Effector CD8-positive, alpha-beta T cell (primary cell): ENCODE results near the gene CYP4B1.
"Not testable (repeated sequence)": the region's sequence is repeated elsewhere in the genome, so short reads cannot be mapped to it uniquely, and the experiment has no call there.

Experiments
- DNase-seq: peaks from one replicate; lab custom pipeline; 2025; lab: John Stamatoyannopoulos, UW

Gene CYP4B1

GRCh38 chr1:46816930-46817329 is 18.1 kb downstream of the CYP4B1 start:
- DNase-seq, result no peak

GRCh38 chr1:46817814-46818213 is 19.0 kb downstream of the CYP4B1 start:
- DNase-seq, result no peak

DNA sequence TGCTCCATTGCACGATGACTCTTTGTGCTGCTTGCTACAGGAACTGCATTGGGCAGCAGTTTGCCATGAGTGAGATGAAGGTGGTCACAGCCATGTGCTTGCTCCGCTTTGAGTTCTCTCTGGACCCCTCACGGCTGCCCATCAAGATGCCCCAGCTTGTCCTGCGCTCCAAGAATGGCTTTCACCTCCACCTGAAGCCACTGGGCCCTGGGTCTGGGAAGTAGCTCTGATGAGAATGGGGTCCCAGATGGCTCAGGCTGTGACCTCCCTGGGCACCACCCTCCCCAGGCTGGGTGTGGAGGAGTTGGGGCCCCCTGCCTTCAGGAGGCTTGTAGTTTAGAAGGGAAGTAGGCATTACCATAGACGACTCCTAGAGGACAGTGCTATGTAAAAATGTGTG is 19.7 kb downstream of the CYP4B1 start:
- no peak for DNase-seq

GRCh38 chr1:46819335-46819734 is 20.5 kb downstream of the CYP4B1 start:
- DNase-seq, result no peak

- DNase-seq, result no peak
These were observed 21.2 kb downstream of the CYP4B1 start for GRCh38 chr1:46820076-46820475.

DNA sequence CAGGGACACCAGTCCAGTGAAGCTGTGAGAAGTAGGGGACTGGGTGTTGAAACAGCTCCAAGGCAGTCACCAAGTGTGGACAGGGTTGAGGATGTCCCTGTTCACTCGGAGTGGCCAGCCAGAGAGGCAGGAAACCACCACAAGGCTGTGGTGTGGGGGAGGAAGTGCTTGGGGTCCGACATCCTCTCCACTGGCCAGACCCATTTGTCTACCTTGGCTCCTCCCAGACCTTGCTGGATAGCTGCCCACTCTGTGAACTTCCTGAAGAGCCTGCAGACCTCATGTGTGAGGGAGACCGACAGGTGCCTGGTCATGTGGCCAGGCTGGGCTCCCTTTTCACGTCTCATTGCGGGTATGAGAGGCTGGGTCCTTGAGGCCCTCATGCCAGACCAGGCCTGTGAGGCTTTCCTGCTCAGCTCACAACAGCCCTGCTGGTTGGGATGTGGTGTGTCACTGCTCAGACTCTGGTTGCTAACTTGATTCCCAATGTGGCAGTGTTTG is 21.8 kb downstream of the CYP4B1 start:
- DNase-seq, result no peak

DNA sequence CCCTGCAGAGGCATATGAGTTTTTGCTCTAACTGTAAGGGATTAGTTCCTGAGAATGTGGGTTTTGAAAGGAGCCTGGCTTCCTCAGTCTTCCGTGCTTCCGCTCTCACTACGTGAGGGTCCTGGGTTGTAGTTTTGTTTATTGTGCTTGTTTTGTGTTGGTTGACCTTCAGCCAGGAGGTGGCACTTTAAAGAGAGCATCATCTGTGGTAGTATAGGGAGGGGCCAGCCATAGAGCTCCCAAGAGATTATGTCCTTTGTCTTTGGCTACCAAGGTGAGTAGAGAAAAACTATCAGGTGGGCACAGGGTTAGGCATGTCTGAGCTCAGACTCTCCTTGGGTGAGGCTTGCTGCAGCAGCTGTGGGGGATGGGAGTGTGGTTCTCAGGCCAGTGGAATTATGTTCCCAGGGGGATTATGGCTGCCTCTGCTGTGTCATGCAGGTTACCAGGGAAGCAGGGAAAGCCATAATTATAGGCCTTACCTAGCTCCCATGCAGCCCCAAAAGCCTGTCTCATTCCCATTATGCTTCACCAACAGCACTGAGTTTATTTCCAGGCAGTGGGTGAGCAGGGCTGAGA is 23.5 kb downstream of the CYP4B1 start:
- no peak for DNase-seq

DNA sequence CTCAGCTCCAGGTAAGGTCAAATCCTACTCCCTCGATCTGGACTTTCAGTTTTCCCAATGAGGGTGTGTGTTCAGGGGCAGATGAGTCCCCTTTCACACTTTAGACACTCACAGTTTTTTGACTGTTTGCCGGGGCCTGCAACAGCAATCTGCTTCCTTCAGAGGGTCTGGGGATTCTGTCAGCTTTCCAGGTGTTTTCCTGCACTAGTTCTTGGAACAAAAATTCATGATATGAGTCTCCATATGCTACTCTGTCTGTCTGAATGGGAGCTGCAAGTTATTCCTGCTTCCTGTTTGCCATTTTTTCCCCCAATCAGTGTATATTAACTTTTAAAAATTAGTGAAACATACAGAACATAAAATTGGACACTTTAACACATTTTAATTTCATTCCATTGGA is 24.3 kb downstream of the CYP4B1 start:
- no peak for DNase-seq

GRCh38 chr1:46826892-46827291 is 28.0 kb downstream of the CYP4B1 start:
- DNase-seq, result not testable (repeated sequence)

- no peak for DNase-seq
These were observed 31.9 kb downstream of the CYP4B1 start for GRCh38 chr1:46830665-46831322.

DNA sequence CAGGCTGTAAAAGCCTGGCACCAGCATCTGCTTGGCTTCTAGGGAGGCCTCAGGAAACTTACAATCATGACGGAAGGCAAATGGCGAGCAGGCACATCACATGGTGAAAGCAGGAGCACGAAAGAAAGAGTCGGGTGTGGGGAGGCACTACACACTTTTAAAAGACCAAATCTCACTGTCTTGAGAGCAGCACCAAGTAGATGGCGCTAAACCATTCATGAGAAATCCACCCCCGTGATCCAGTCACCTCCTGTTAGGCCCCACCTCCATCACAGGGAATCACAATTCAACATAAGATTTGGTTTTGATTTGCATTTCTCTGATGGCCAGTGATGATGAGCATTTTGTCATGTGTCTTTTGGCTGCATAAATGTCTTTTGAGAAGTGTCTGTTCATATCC is 36.6 kb downstream of the CYP4B1 start:
- not testable (repeated sequence) for DNase-seq

DNA sequence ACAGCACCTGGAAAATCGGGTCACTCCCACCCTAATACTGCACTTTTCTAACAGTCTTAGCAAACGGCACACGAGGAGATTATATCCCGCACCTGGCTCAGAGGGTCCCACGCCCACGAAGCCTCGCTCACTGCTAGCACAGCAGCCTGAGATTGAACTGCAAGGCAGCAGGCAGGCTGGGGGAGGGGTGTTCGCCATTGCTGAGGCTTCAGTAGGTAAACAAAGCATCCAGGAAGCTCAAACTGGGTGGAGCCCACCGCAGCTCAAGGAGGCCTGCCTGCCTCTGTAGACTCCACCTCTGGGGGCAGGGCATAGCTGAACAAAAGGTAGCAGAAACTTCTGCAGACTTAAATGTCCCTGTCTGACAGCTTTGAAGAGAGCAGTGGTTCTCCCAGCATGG is 47.5 kb downstream of the CYP4B1 start:
- DNase-seq, result not testable (repeated sequence)

DNA sequence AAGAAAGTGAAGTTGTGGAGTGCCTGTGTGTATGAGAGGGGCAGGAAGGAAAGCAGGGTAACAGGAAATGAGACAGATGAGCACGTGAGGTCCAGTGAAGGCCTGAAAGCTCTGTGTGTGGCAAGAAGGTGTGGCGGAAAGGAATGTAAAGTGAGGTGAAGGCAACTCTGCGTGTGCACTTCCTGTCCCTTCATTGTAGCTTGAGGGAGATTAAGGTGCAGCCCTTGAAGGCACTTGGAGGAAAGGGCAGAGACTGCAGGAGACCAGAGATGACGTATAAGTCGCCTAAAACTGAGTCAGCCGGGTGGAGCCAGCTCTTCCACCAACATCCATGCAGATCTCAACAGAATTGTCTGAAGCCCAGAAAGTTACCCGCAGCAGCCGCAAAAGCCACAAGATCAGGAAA is 58.8 kb downstream of the CYP4B1 start:
- DNase-seq, result not testable (repeated sequence)

- DNase-seq, result no peak
These were observed 63.5 kb downstream of the CYP4B1 start for GRCh38 chr1:46862348-46862747.
